GM19239 (cell line): Measurements from ENCODE around the gene SLX4IP.

Experiments used
- DNase-seq: peaks from one replicate; pipeline ENCODE4 v3.0.0; 2011; ENCODE audit warnings: low spot score; ENCODE audit not compliant: insufficient read length
- FAIRE-seq: peaks from 2 replicates; lab custom pipeline; 2011; peaks lifted over from hg19 to GRCh38; lab: Jason Lieb, UNC

Gene SLX4IP

DNA sequence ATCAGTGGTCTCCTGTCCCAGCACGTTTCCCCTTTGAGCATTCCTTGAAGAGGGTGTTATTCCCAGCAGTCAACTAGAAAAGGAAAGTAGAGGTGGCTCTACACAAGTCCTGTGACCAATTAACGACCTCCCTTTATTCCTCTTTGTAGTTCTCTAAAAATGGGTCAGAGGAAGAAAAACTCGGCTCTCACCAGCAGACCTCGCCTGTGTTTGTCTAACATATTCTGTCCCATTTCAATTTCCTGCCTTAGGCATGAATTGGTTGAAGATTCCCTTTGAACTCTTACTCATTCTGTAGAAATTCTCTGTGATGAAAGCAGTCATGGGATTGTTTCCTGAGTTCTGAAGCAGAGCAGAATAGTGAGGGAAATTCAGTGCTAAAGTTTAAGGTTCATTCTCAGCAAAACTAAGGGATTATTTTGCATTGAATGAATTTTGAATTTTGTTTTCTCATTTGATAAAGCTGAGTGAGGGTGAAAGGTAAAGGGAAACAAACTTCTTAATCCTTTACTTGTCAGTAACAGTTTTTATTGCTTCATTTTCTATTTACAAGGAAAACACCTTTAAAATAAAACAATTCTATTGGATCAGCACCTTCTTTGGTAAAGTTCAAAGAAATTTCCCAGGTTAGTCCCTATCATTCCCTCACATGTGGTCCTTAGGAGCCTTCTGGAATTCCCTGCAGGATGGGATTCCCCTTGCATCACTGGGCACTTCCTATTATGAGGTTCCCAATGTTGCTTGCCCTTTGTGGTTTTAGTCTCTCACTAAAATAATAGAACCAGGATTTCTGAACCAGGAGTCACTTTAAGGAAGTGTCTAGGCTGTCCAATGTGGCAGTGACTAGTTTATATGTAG, 105.8 kb downstream of the SLX4IP start:
- DNase-seq = no peak
- no peak for FAIRE-seq

DNA sequence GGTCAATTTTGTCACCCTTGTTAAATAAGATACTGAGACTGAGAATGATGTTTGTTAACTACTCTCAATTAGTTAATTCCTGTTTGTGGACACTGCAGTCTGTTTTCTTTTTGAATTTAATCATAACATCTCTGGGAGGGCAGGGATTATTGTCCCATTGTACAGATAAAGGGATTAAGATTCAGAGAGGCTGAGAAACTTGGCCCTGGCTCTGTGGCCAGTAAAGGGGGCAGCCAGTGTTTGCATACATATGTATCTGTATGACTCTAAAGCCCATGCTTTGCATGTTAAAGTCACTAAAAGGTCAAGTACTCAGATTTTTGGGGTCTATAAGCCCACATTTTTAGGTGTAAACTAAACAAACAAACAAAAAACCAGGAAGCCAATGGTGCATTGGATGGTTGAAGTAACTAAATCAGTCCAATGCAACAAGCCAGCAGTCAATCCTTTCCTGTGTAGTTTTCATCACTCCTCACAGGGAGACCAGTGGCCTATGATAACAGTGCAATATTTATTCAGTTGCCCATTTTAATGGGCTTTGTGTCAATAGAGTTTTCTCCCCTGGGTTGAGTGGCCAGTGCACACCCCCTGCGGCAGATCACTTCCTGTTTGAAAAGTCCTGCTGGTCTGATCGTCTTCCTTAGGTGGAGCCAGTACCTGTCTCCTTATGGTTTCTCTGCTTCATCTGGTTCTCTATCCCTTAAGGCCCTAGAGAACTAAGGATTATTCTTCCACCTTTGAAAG, 106.7 kb downstream of the SLX4IP start:
- no peak for FAIRE-seq
- no peak for DNase-seq

DNA sequence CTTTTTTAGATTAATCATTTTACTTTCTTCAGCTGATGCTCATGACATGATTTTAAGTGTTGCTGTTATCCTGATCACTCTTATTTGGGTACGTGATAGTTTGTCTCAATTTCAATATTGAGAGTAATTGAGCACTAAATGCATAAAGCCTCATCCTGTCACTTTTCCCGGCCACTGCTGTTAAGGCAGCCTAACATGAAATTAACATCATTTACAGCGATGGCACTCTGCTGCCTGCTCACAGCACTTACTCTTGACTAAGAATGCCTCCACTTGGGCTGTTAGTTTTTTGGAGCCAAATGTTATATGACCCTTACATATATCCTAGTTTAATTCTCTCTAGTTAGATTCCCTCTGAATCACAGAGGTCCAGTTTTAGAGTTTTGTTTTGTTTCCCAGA, 107.3 kb downstream of the SLX4IP start:
- FAIRE-seq = no peak
- no peak for DNase-seq

DNA sequence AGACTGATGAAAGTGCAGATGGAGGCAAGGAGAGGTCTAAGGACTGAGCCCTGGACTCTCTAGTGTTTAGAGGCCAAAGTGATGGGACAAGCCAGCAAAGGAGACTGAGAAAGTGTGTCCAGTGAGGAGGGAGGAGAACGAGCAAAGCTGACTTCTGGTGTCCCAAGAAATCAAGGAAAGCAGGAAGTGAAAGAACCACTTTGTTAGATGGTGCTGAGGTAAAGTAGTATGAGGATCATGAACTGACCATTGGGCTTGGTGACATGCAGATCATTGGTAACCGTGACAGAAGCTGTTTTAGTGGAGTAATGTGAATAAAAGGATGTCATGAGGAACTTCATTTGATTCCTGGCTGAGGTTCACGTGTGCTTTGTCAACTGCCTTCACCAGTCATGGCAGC, 108.4 kb downstream of the SLX4IP start:
- no peak for FAIRE-seq
- no peak for DNase-seq

DNA sequence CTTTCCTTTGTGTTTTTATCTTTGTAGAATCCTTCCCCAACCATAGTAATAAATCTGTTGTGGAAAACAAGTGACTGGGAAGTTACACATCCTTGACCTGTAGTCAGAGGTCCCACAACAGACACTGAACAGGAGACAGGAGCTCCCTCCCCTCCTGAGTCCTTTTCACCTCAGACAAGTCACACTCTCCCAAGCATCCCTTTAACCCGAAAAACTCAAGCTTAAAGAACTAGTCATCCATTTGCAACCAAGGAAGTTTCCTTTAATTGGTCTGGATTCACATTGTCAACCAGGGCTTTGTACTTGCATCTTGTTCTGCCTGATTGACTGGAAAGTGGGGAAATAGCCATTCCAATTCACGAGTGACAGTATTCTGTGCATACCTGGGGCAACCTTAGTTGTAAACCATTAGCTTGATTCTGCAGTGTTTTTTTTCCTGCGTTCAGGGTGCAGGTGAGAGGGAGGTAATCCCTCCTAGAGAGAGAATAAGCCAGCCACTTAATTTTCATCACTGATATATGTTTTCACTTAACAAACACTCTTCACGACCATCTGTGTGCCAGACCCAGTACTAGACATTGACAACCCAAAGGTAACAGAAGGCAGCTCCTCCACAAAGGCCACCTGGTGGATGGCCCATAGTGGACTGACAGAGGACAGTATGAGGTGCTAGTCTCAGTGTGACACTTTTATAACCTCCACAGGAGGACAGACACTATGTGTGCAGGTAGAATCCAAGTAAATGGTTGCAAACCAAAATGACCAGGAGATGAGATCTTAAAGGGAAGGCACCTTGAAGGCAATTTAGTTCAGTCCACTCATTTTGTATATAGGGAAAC, 112.4 kb downstream of the SLX4IP start:
- FAIRE-seq (no peak), DNase-seq (no peak)

DNA sequence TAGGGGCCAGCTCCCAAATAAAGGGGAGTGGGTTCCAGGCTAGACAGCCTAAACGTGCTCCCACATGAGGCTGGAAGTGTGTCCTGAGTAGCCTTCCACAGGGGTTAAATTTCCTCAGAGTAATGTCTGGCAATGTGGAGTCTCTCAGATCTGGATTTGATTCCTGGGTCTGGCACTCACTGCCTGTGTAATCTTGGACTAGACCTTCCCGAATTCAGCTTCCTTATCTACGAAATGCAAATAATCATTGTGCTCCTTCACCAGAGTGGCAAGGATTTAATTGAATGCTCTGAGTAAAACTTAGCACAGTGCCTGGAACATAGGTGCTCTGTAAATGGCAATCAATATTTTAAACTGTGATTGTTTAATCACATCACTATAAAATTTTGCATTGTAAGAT, 114.4 kb downstream of the SLX4IP start:
- FAIRE-seq (no peak), DNase-seq (no peak)

DNA sequence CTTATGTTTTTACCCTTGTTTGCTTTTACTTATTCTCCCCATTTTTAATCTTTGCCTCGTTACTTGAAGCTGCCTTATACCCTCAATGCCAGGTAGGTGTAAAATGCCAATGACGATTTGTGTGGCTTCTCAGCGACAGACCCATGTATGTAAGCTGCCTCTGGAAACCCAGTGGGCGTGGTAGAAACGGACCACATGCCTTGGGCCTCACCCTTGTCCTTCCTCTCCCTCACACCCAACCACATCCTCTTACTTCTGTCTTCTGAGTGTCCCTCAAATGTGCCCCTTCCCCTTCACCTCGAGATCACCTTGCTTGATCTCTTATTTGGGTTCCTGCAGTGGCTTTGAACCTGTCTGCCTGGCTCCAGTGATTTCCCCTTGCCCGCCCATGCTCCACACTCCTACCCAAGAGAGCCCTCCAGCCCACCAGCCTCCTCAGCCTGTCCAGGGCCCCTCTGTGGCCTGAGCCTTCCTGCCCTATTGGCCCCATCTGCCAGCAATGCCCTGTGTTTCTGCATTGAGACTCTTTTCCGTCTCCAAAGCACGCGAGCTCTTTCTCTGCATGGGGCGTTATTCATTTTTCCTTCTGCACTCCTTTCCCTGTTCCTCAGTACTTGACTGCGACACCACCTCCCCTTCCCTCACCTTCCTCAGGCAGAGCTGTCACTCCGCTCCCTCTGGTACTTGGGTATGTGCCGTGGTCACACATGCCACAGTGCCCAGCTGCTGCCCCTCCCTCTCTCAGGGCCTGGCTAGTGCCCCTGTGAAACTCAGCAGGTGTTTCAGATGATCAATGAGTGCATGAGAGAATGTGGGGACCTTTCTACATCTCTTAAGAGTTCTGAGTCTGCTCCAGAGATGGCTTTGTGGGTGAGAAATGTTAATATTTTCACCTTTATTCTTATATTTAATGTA, 115.4 kb downstream of the SLX4IP start:
- FAIRE-seq (no peak), DNase-seq (no peak)

DNA sequence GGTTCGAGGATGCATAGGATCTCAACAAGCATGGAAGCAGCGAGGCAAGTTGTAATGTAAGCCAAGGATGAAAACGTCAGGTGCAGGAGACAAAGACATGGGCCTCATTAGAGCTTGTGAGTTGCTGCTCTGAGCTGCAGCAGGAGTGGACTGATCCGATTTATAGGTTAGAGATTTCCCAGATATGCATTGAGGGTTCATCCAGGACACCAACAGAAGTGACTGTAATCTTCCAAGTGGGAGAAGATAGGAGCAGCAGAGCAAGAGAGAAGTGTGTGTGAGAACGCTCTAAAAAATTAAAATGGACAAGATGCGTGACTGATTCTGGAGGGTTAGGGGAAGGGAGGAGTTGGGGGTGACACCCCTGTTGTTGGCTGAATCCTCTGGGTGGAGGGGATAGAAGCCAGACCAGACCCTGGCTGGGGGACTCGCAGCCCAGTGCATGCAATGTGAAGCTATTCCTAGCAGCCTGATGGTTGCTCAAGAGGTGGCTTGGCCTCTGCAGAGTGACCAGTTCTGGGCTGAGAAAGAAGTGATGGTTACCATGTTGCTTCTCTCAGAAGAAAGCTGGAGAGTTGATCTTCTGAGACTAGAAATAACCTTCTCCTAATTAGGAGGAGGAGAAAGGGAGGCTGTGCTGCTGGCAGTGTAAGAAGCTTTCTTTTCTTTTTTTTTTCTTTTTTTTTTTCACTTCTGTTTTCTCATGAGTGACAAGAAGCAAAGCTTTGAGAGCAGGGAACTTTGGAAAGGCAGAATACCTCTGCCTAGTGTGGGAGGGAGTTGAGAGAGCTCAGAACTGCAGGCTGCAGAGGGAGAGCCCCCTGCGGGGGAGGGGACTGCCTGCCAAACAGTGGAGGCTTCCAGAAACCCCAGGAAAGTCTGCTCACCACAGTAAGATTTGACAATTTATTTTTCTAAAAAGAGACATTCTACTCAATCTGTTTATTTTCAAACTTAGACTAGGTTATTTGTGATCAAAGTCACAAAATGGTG, 116.9 kb downstream of the SLX4IP start:
- DNase-seq (no peak), FAIRE-seq (no peak)

DNA sequence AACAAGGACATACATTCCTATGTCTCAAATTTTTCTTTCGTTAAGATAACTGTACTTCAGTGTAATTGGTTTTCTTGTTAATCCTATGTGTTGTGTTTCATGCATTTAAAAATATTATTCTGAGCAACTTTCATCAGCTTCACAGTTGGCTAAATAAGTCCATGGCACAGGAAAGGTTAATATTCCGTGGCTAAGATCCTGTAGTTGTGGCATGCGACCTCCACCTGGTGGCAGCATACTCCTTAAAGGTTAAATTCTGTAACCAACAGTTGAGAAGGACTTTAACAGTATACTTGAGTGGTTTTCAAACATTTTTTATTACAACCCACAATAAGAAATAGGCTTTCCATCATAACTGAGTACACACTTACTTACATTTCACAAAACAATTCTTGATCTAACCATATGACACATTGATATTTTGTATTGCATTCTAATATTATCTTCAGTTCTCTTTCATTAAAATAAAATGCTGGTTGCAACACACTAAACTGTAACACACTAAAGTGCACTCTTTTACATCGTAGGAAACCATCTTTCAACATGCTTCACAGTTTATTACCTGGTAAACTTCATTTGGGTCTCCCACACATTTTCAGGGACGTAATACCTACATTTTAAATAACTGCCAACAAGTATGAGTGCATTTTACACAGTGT, 118.3 kb downstream of the SLX4IP start:
- DNase-seq (peak; percentile 13), FAIRE-seq (peak; percentile 85)

DNA sequence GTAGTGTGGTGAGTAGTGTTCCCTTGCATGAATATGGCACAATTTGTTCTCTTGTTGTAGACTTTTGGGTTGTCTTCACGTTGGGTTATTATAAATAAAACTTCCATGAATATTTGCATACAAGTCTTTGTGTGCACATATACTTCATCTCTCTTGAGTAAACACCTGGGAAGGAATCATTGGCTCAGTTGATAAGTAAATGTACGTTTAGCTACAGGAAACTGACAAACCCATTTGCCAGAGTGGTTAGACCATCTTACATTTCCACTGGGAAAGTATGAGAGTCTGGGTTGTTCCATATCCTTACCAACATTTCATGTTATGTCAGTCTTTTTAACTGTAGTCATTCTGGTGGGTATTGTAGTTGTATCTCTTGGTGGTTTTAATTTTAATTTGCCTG, 119.2 kb downstream of the SLX4IP start:
- DNase-seq (no peak), FAIRE-seq (no peak)

DNA sequence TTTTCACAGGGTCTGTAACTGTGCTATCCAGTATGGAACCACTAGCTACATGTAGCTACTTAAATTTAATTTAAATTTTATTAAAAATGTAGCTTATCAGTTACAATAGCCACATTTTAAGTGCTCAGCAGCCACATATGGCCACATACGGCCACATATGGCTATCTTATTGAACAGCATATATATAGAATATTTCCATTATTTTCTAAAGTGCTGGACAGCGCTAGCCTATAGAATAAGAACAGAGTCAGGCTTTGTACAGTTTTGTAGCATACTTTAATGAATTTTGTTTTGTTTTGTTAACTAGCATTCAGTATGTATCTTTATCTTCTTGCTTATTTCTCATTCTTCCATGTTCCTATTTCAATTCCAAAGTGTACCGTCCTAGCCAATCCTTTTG, 120.3 kb downstream of the SLX4IP start:
- FAIRE-seq (no peak), DNase-seq (no peak)

DNA sequence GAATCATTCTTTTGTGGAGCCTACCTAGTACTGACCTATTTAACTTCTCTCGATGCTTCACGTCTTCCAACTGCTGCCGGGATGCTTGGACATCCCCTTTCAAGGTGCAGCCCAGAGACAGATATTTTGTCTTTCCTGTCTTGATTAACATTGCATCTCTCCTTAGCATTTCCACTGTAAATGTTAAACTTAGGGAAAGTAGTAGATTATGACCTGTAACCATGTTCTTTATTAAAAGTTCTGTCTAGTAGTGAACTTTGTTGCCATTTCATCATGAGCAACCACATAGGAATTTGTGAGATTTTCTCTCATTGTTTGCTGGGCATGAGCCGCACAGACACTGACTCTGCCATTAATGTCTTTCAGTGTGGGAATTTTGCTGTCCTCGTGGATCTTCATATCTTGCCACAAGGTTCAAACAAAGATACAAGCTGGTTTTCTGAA, 120.8 kb downstream of the SLX4IP start:
- FAIRE-seq (peak; percentile 14), DNase-seq (no peak)

DNA sequence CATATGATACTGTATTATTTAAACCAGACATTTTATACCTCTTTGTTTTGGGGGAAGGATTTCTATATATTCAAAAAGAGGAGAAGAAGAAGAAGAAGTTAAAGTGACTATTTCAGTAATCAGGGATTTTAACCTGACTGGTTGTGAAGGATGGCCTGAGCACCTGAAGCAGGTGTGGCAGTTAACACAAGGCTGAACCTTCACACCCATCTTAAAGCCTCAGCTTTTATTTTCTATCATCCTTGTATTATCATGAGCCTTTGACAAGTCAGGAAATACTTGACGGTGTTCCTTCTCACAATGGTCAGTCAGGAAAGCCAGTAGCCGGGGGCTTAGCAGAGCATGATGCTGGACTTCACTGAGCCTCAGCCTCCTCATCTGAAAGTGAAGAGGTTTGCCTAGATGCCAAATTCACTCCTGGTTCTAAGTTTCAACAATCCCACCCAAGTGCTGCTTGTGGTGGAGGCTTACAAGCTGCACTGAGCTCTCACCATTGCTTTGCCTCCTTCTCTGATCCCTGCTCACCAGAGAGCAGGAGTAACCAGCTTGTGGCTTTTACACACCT, 121.5 kb downstream of the SLX4IP start:
- FAIRE-seq (no peak), DNase-seq (no peak)

DNA sequence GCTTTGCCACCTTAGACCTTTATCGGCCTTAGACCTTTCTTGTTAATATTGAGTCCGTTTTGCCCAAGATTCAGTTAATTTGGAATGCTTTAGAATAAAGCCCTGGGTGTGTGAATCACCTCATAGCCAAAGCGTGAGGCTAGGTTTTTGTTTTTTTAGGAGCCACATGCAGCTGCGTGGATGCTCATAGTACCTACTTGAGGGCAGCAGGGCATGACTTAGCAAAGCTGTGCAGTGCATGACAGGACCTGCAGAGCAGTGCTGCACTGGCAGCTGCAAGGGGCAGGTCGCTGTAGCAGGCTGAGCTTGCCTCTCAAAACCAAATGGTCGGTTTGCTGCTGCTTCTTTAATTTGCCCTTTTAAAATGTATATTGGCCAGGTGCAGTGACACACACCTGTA, 122.6 kb downstream of the SLX4IP start:
- DNase-seq = no peak
- FAIRE-seq = no peak

DNA sequence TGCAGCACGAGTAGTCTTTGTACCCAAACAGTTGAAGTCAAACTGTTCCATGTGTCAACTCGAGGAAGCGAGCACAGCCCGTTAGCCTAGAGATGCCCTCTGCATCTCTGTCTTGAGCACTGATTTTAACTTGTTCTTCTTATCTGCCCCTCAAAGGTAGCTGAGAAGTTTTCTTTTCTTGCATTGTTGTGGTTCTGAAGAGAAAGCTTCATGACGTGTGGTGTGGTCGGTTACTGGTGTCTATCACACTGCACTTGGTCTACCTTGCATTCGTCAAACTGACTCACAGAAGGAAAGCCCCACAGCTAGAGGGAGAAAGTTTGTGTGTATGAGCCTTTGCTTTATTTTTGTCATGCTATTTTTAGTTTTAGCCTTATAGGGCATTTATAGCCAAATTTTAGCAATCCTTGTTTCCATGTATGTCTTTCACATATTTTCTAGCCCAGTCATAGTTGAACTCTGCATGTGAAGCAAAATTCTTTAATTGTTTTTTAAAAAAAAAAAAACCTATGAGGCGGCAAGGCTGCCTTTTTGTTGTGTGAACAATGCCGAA, 123.6 kb downstream of the SLX4IP start:
- DNase-seq = no peak
- FAIRE-seq = peak; percentile 44

DNA sequence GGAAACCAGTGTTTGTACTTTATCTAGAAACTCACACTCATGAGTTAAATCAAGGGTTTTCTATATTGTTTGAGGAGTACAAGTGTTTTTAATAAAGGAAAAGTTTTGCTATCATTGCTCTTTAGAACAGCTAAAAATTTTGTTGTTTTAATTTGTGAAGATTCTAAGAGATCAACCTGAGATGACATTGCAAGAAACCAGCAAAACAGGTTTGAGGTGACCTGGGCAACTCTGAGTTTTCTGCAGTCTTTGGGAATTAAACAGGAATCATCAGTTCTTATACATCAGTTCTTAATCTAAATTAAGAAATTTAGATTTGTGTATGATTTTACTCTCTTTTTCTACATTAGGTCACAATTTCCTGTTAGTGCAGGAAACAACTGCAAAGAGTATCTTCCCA, 124.2 kb downstream of the SLX4IP start:
- no peak for DNase-seq
- FAIRE-seq = no peak

DNA sequence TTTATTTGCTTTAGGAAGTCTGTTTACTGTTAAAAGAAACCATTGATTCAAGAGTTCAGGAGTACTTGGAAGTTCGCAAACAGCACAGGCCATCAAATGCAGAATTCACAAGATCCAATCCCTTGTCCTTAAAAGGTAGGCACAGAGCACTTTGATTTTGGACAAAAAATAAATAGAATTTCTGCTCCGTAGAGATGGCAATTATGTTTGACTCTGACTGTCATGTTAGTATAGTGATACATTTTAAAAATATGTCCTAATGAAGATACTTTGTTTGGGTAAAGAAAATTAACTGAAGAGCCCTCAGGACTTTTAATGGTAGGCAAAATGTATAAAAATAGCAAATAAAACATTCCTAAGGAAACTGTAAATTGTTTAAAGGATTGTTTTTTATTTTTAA, 125.6 kb downstream of the SLX4IP start:
- no peak for DNase-seq
- no peak for FAIRE-seq
